HCT116 (cell line): Measurements from ENCODE around the gene VRK1. TPM values are rescaled to one million over a fixed set of nuclear protein-coding genes. Genes with fewer than 3 reads are reported as not detected.

Source experiments
- ATAC-seq: fragments of 200-7000 bp; cut with Tn5 transposase; 2 replicates; pipeline ENCODE4 v1.9.1; 2020; ENCODE audit warnings: mild to moderate bottlenecking, moderate library complexity
- BruUV-seq: library from RNA; stranded (reverse); fragments of 400-500 nt; replicated peaks from 2 replicates; lab custom pipeline; 2021; lab: Mats Ljungman, UMichigan
- CTCF ChIA-PET: fragments of 300-600 bp; sonication (Branson Sonifier 250); formaldehyde crosslinking; loops from one replicate; lab custom pipeline; 2021; ENCODE audit warnings: antibody characterized with exemption; lab: Charles Lee
- POLR2A ChIA-PET: fragments of 300-600, 350-600 bp; sonication (Branson Sonifier 250); formaldehyde crosslinking; loops from one replicate; lab custom pipeline; 2021; ENCODE audit warnings: antibody characterized with exemption; lab: Charles Lee
- RAD21 ChIA-PET, 2 experiments: fragments of 300-600 bp; sonication (Branson Sonifier 250); formaldehyde crosslinking; loops; one replicate each; lab custom pipeline; 2023; ENCODE audit warnings: low total read pairs in 2 of 2; ENCODE audit not compliant: uncharacterized antibody in 2 of 2, unreplicated experiment in 2 of 2, low non-redundant PET in 1 of 2; lab: Charles Lee
- DNase-seq: peaks from one replicate; pipeline ENCODE4 v3.0.0-alpha.2; 2010; ENCODE audit warnings: low read depth, low spot score
- H2AFZ ChIP-seq: fragments of 200-600 bp; shearing (Covaris generic), sonication (generic); 2 replicates; pipeline ENCODE4 v1.6.1; 2017; ENCODE audit warnings: low read depth, mixed run types, mixed read lengths, antibody characterized with exemption, low read length; ENCODE audit not compliant: poor library complexity, severe bottlenecking
- H3K27ac ChIP-seq: 2 replicates; pipeline ENCODE4 v1.5.1; 2012; ENCODE audit warnings: low read depth, low read length
- H3K27me3 ChIP-seq: fragments of 200-600 bp; sonication (generic); 2 replicates; pipeline ENCODE4 v1.6.1; 2016; ENCODE audit warnings: mixed run types, low read length, mixed read lengths; ENCODE audit not compliant: insufficient read depth
- H3K36me3 ChIP-seq, 2 experiments: fragments of 200-500 bp in 1 of 2; fragments of 200-600 bp in 1 of 2; sonication (Bioruptor generic) in 1 of 2; sonication (generic) in 1 of 2; 2 replicates each; pipeline versions ENCODE4 v1.5.1 to v1.6.1; 2014 to 2016; ENCODE audit warnings: low read length in 2 of 2, inconsistent platforms in 1 of 2, mixed read lengths in 1 of 2, mixed run types in 1 of 2; ENCODE audit not compliant: insufficient read depth in 2 of 2, control insufficient read depth in 1 of 2
- H3K4me1 ChIP-seq, 2 experiments: fragments of 200-600 bp in 1 of 2; sonication (generic) in 1 of 2; 2 replicates each; pipeline versions ENCODE4 v1.5.1 to v1.6.1; 2012 to 2017; ENCODE audit warnings: low read length in 2 of 2, inconsistent platforms in 1 of 2, mild to moderate bottlenecking in 1 of 2, mixed read lengths in 1 of 2, mixed run types in 1 of 2, moderate library complexity in 1 of 2; ENCODE audit not compliant: insufficient read depth in 2 of 2, control insufficient read depth in 1 of 2
- H3K4me2 ChIP-seq: fragments of 200-600 bp; sonication (generic); 2 replicates; pipeline ENCODE4 v1.6.1; 2017; ENCODE audit warnings: mixed run types, low read length, mixed read lengths
- H3K4me3 ChIP-seq, 2 experiments: fragments of 200-600 bp in 1 of 2; sonication (generic) in 1 of 2; replicated peaks in 1 of 2; 2 replicates each; pipeline ENCODE4 v1.5.1; 2011 to 2016; ENCODE audit warnings: low read length in 2 of 2, control low read depth in 1 of 2, low read depth in 1 of 2, mild to moderate bottlenecking in 1 of 2, mixed read lengths in 1 of 2, mixed run types in 1 of 2
- H3K79me2 ChIP-seq: fragments of 200-600 bp; sonication (generic); 2 replicates; pipeline ENCODE4 v1.6.1; 2017; ENCODE audit warnings: mild to moderate bottlenecking, mixed run types, low read length, moderate library complexity, mixed read lengths; ENCODE audit not compliant: insufficient read depth
- H3K9ac ChIP-seq: fragments of 200-600 bp; sonication (generic); 2 replicates; pipeline ENCODE4 v1.6.1; 2016; ENCODE audit warnings: low read length, mixed read lengths
- H3K9me2 ChIP-seq: fragments of 200-600 bp; sonication (generic), shearing (Covaris generic); 2 replicates; pipeline ENCODE4 v1.6.1; 2017; ENCODE audit warnings: mixed run types, mild to moderate bottlenecking, moderate library complexity; ENCODE audit not compliant: insufficient read depth
- H3K9me3 ChIP-seq, 2 experiments: fragments of 200-500 bp in 1 of 2; fragments of 200-600 bp in 1 of 2; sonication (Bioruptor generic) in 1 of 2; sonication (generic) in 1 of 2; 2 replicates each; pipeline ENCODE4 v1.6.1; 2014 to 2017; ENCODE audit warnings: low read length in 2 of 2, mixed read lengths in 2 of 2, inconsistent platforms in 1 of 2, low read depth in 1 of 2, mild to moderate bottlenecking in 1 of 2, mixed run types in 1 of 2, moderate library complexity in 1 of 2; ENCODE audit not compliant: control insufficient read depth in 1 of 2, insufficient read depth in 1 of 2
- H4K20me1 ChIP-seq: fragments of 200-600 bp; sonication (generic), shearing (Covaris generic); 2 replicates; pipeline ENCODE4 v1.6.1; 2017; ENCODE audit warnings: mixed run types, mild to moderate bottlenecking, moderate library complexity; ENCODE audit not compliant: insufficient read depth
- ATF3 ChIP-seq: IDR thresholded peaks from 2 replicates; pipeline ENCODE4 v1.6.1; 2012
- CBX3 ChIP-seq: IDR thresholded peaks from 2 replicates; pipeline ENCODE4 v1.6.1; 2012; ENCODE audit warnings: low read depth
- CEBPB ChIP-seq: IDR thresholded peaks from 2 replicates; pipeline ENCODE4 v1.6.1; 2012; ENCODE audit warnings: low read depth
- EGR1 ChIP-seq: IDR thresholded peaks from 2 replicates; pipeline ENCODE4 v1.6.1; 2012; ENCODE audit warnings: low read depth
- ELF1 ChIP-seq: IDR thresholded peaks from 2 replicates; pipeline ENCODE4 v1.6.1; 2012; ENCODE audit warnings: low read depth, borderline replicate concordance
- EZH2 ChIP-seq: fragments of 200-600 bp; sonication (generic); IDR thresholded peaks from 2 replicates; pipeline ENCODE4 v1.6.1; 2017; ENCODE audit warnings: antibody characterized with exemption, mixed run types
- POLR2A ChIP-seq: IDR thresholded peaks from 2 replicates; pipeline ENCODE4 v1.7.0; 2011; ENCODE audit warnings: borderline replicate concordance; ENCODE audit not compliant: insufficient read depth, insufficient read length; ENCODE audit errors: extremely low read depth
- SIN3A ChIP-seq: IDR thresholded peaks from 2 replicates; pipeline ENCODE4 v1.6.1; 2012; ENCODE audit warnings: low read depth
- SP1 ChIP-seq: IDR thresholded peaks from 2 replicates; pipeline ENCODE4 v1.6.1; 2012; ENCODE audit warnings: low read depth
- YY1 ChIP-seq: IDR thresholded peaks from 2 replicates; pipeline ENCODE4 v1.6.1; 2011; ENCODE audit warnings: low read length, low read depth, moderate library complexity, mild to moderate bottlenecking; ENCODE audit not compliant: insufficient replicate concordance; ENCODE audit errors: extremely low read depth
- ZFX ChIP-seq: fragments of 450-650 bp; IDR thresholded peaks from 2 replicates; pipeline ENCODE4 v1.6.1; 2017
- intact Hi-C: fragments of 100-400 bp; cut with micrococcal nuclease; formaldehyde crosslinking; loops from 2 replicates; pipeline ENCODE4 v1.10.0; 2022
- total RNA-seq: library from RNA; stranded (reverse); gene quantifications from one replicate; pipeline ENCODE4 v1.2.1, GENCODE V29; 2021; ENCODE audit not compliant: unreplicated experiment
- TF ChIP-seq, protein P1 (sequence below): IDR thresholded peaks from 2 replicates; pipeline ENCODE4 v1.6.1; 2012; ENCODE audit warnings: low read depth

VRK1 gene
- total RNA-seq, 1 experiment from 2014 or later: 51.4 TPM

GRCh38 chr14:96843137-96843536 lies 46.0 kb downstream of the VRK1 start:
- ChIA-PET POLR2A (no interaction called here), RAD21 (no interaction called here), CTCF (interaction anchor here (2.0 kb wide), 1 partner anchor 10 kb away, joined by 15 read pairs; no protein-coding TSS in a partner anchor)
- Histone ChIP-seq H3K9me2 (no peaks in the 10 kb centered on the region), H2AFZ (no peak overlapping the region), H3K79me2 (peaks cover 80% of the 10 kb centered on the region), H3K9ac (no peak overlapping the region), H3K27me3 (no peaks in the 10 kb centered on the region), H3K27ac (no peak overlapping the region), H3K9me3 (no peaks in the 10 kb centered on the region), H3K4me1 (no peaks in the 10 kb centered on the region), H3K4me2 (no peak overlapping the region), H3K4me3 (no peak overlapping the region), H3K36me3 (peaks cover 6 to 17% of the 10 kb centered on the region in 2 experiments; a peak in 3 of 4 replicates), H4K20me1 (peaks cover 8% of the 10 kb centered on the region; the same call in 1 of the 2 replicates)
- intact Hi-C loops: no loop called here
- TF ChIP-seq EGR1: no peak
- TF ChIP-seq ZFX: no peak
- no peak for TF ChIP-seq POLR2A
- no peak for TF ChIP-seq CBX3
- no peak for TF ChIP-seq EZH2
- TF ChIP-seq ELF1: no peak
- no peak for DNase-seq
- BruUV-seq: no TSS peak
- ATAC-seq: no peak

DNA sequence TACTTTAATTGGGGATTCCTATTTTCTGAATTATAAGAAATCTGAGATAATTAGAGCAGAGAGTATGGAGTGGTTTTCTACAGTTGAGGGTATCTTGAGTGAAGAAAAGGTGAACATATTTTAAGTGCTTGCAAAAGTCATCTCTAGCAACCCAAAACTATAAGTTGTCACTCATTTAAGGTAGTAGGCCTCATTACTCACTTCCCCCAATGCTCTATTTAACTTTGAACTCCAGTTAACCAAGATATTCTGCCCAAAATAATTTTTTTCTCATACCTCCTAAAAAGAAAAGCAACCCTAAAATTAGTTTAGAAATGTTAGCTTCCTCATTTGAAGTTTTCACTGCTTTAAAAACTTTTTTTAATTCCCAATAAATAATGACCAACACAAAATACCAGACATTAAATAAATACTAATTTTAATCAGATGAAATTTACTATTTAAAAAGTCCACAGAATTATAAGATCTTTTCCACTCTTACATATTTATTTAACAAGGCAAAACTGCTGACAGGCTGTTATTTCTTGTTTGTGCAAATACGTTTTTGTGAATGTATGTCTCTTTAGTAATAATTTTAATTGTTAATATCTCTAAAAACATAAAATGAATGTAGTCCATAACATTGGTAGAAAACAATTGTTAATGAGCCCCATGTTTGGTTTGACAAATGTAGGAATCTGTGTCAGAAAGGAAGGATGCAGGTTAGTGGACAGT lies 47.8 kb downstream of the VRK1 start:
- Histone ChIP-seq H3K9me2 (no peaks in the 10 kb centered on the region), H3K9ac (no peak overlapping the region), H3K4me2 (no peak overlapping the region), H3K27ac (no peak overlapping the region), H3K4me1 (no peaks in the 10 kb centered on the region), H4K20me1 (peaks cover 8% of the 10 kb centered on the region; the same call in 1 of the 2 replicates), H3K9me3 (no peaks in the 10 kb centered on the region), H2AFZ (no peak overlapping the region), H3K4me3 (no peak overlapping the region), H3K36me3 (peaks cover 4 to 11% of the 10 kb centered on the region in 2 experiments; a peak in 1 of 4 replicates), H3K27me3 (no peaks in the 10 kb centered on the region), H3K79me2 (peaks cover 64% of the 10 kb centered on the region)
- RAD21 ChIA-PET: no interaction called here
- no peak for DNase-seq
- CTCF ChIA-PET: interaction anchor here (2.0 kb wide), 1 partner anchor 8 kb away, joined by 15 read pairs; no protein-coding TSS in a partner anchor
- POLR2A ChIA-PET: no interaction called here
- no peak for ATAC-seq
- intact Hi-C loops: no loop called here
- TF ChIP-seq YY1 (no peak), SIN3A (no peak), CEBPB (no peak), ATF3 (no peak), SP1 (no peak), EZH2 (no peak), EGR1 (no peak)
- TF ChIP-seq, protein P1, sequence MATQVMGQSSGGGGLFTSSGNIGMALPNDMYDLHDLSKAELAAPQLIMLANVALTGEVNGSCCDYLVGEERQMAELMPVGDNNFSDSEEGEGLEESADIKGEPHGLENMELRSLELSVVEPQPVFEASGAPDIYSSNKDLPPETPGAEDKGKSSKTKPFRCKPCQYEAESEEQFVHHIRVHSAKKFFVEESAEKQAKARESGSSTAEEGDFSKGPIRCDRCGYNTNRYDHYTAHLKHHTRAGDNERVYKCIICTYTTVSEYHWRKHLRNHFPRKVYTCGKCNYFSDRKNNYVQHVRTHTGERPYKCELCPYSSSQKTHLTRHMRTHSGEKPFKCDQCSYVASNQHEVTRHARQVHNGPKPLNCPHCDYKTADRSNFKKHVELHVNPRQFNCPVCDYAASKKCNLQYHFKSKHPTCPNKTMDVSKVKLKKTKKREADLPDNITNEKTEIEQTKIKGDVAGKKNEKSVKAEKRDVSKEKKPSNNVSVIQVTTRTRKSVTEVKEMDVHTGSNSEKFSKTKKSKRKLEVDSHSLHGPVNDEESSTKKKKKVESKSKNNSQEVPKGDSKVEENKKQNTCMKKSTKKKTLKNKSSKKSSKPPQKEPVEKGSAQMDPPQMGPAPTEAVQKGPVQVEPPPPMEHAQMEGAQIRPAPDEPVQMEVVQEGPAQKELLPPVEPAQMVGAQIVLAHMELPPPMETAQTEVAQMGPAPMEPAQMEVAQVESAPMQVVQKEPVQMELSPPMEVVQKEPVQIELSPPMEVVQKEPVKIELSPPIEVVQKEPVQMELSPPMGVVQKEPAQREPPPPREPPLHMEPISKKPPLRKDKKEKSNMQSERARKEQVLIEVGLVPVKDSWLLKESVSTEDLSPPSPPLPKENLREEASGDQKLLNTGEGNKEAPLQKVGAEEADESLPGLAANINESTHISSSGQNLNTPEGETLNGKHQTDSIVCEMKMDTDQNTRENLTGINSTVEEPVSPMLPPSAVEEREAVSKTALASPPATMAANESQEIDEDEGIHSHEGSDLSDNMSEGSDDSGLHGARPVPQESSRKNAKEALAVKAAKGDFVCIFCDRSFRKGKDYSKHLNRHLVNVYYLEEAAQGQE: no peak
- no TSS peak for BruUV-seq
